Mesenchymal stem cell (in vitro differentiated cells and primary cell): ENCODE measurements around the gene GALNT7.
"Not testable (repeated sequence)": the region's sequence is repeated elsewhere in the genome, so short reads cannot be mapped to it uniquely, and the experiment has no call there.

Experiments
- DNase-seq: peaks from one replicate; pipeline ENCODE4 v3.0.0-alpha.2; 2013
- H2AFZ ChIP-seq: one replicate; pipeline ENCODE4 v1.6.1; 2013; ENCODE audit warnings: low read depth, mild to moderate bottlenecking, control low read depth, inconsistent platforms, low read length, moderate library complexity
- H2AK5ac ChIP-seq: 2 replicates; pipeline ENCODE4 v1.6.1; 2013; ENCODE audit warnings: low read length, moderate library complexity, mild to moderate bottlenecking, inconsistent platforms; ENCODE audit not compliant: severe bottlenecking
- H2BK120ac ChIP-seq: one replicate; pipeline ENCODE4 v1.6.1; 2013; ENCODE audit warnings: low read depth, mild to moderate bottlenecking, inconsistent platforms, low read length, moderate library complexity
- H2BK12ac ChIP-seq, 2 experiments: one replicate each; pipeline ENCODE4 v1.6.1; 2013; ENCODE audit warnings: inconsistent platforms in 2 of 2, low read length in 2 of 2, mild to moderate bottlenecking in 2 of 2, moderate library complexity in 2 of 2, control low read depth in 1 of 2
- H2BK15ac ChIP-seq: one replicate; pipeline ENCODE4 v1.6.1; 2013; ENCODE audit warnings: mild to moderate bottlenecking, low read depth, inconsistent platforms; ENCODE audit not compliant: poor library complexity, severe bottlenecking
- H2BK5ac ChIP-seq: 2 replicates; pipeline ENCODE4 v1.6.1; 2013; ENCODE audit warnings: low read depth, mild to moderate bottlenecking, low read length, control low read depth, inconsistent platforms; ENCODE audit not compliant: poor library complexity, severe bottlenecking
- H3K14ac ChIP-seq, 2 experiments: one replicate each; pipeline ENCODE4 v1.6.1; 2013; ENCODE audit warnings: inconsistent platforms in 2 of 2, low read length in 2 of 2, control low read depth in 1 of 2, mild to moderate bottlenecking in 1 of 2, moderate library complexity in 1 of 2
- H3K18ac ChIP-seq, 2 experiments: one replicate each; pipeline ENCODE4 v1.6.1; 2013; ENCODE audit warnings: inconsistent platforms in 2 of 2, low read length in 2 of 2, control low read depth in 1 of 2, low read depth in 1 of 2, mild to moderate bottlenecking in 1 of 2
- H3K23ac ChIP-seq, 2 experiments: one replicate each; pipeline ENCODE4 v1.6.1; 2013; ENCODE audit warnings: inconsistent platforms in 2 of 2, low read length in 2 of 2, mild to moderate bottlenecking in 2 of 2, moderate library complexity in 2 of 2, control low read depth in 1 of 2
- H3K27ac ChIP-seq: 2 replicates; pipeline ENCODE4 v1.5.1; 2013; ENCODE audit warnings: mild to moderate bottlenecking, moderate library complexity, low read length, control low read depth, inconsistent platforms; ENCODE audit not compliant: poor library complexity, severe bottlenecking
- H3K27me3 ChIP-seq, 2 experiments: 2 replicates each; pipeline versions ENCODE4 v1.6.1 to v1.7.0; 2013; ENCODE audit warnings: low read length in 2 of 2, mild to moderate bottlenecking in 2 of 2, moderate library complexity in 2 of 2, control low read depth in 1 of 2, inconsistent platforms in 1 of 2; ENCODE audit not compliant: control insufficient read depth in 1 of 2, insufficient read depth in 1 of 2
- H3K36me3 ChIP-seq, 2 experiments: 2 replicates each; pipeline versions ENCODE4 v1.6.1 to v1.7.0; 2013; ENCODE audit warnings: low read length in 2 of 2, control low read depth in 1 of 2, inconsistent platforms in 1 of 2, low read depth in 1 of 2, mild to moderate bottlenecking in 1 of 2; ENCODE audit not compliant: insufficient read depth in 2 of 2, control insufficient read depth in 1 of 2
- H3K4ac ChIP-seq, 2 experiments: one replicate each; pipeline ENCODE4 v1.6.1; 2013; ENCODE audit warnings: inconsistent platforms in 2 of 2, low read length in 2 of 2, mild to moderate bottlenecking in 2 of 2, moderate library complexity in 2 of 2, control low read depth in 1 of 2, low read depth in 1 of 2
- H3K4me1 ChIP-seq: 2 replicates; pipeline ENCODE4 v1.6.1; 2013; ENCODE audit warnings: low read depth, low read length, control low read depth; ENCODE audit not compliant: control insufficient read depth, insufficient read depth
- H3K4me2 ChIP-seq: 2 replicates; pipeline ENCODE4 v1.6.1; 2013; ENCODE audit warnings: low read length, mild to moderate bottlenecking, inconsistent platforms; ENCODE audit not compliant: poor library complexity, severe bottlenecking
- H3K4me3 ChIP-seq, 2 experiments: 2 replicates each; pipeline versions ENCODE4 v1.5.1 to v1.7.0; 2013; ENCODE audit warnings: low read length in 2 of 2, mild to moderate bottlenecking in 2 of 2, control low read depth in 1 of 2, low read depth in 1 of 2; ENCODE audit not compliant: insufficient read depth in 1 of 2
- H3K79me1 ChIP-seq: replicated peaks from 2 replicates; pipeline ENCODE4 v1.6.1; 2013; ENCODE audit warnings: mild to moderate bottlenecking, control low read depth, low read length, inconsistent platforms; ENCODE audit not compliant: poor library complexity, severe bottlenecking
- H3K9ac ChIP-seq: 2 replicates; pipeline ENCODE4 v1.7.0; 2013; ENCODE audit warnings: mild to moderate bottlenecking, low read length, moderate library complexity
- H3K9me3 ChIP-seq: 2 replicates; pipeline ENCODE4 v1.7.0; 2013; ENCODE audit warnings: mild to moderate bottlenecking, low read length; ENCODE audit not compliant: control insufficient read depth
- H4K8ac ChIP-seq: one replicate; pipeline ENCODE4 v1.6.1; 2013; ENCODE audit warnings: inconsistent platforms, mild to moderate bottlenecking, low read length, moderate library complexity
- H4K91ac ChIP-seq: one replicate; pipeline ENCODE4 v1.6.1; 2013; ENCODE audit warnings: mild to moderate bottlenecking, low read length, inconsistent platforms
- WGBS: methylation state at CpG from one replicate; pipeline ENCODE4 v1.1.7; 2013; ENCODE audit warnings: mixed read lengths; 5-methylcytosine and 5-hydroxymethylcytosine counted together

Gene GALNT7

GRCh38 chr4:173183659-173184247 lies 15.1 kb downstream of the GALNT7 start:
- H2AK5ac ChIP-seq, H3K23ac ChIP-seq, H3K14ac ChIP-seq, H4K8ac ChIP-seq, H2AFZ ChIP-seq, H3K4ac ChIP-seq, H3K9me3 ChIP-seq, H3K27ac ChIP-seq, DNase-seq, H3K4me2 ChIP-seq, H3K4me3 ChIP-seq, H3K9ac ChIP-seq, H3K36me3 ChIP-seq, H2BK12ac ChIP-seq, H3K4me1 ChIP-seq, H4K91ac ChIP-seq, H2BK15ac ChIP-seq, H3K27me3 ChIP-seq, H3K18ac ChIP-seq, H3K79me1 ChIP-seq, H2BK120ac ChIP-seq, H2BK5ac ChIP-seq: not testable (repeated sequence)
- WGBS = 98% methylated on average over 42 of the region's 50 CpGs

GRCh38 chr4:173185847-173186510 lies 17.4 kb downstream of the GALNT7 start:
- Histone ChIP-seq H2BK5ac (no peak overlapping the region), H3K9me3 (no peaks in the 10 kb centered on the region), H3K9ac (no peak overlapping the region), H3K4me1 (peaks cover 9% of the 10 kb centered on the region), H3K14ac (no peak overlapping the region), H3K4me3 (no peak overlapping the region), H3K36me3 (peaks cover 0 to 9% of the 10 kb centered on the region in 2 experiments), H3K27me3 (no peaks in the 10 kb centered on the region), H2BK15ac (no peak overlapping the region), H2AFZ (no peak overlapping the region), H3K23ac (no peak overlapping the region), H3K18ac (no peak overlapping the region), H4K91ac (no peak overlapping the region), H3K4me2 (no peak overlapping the region), H3K27ac (no peak overlapping the region), H2BK120ac (no peak overlapping the region), H4K8ac (no peak overlapping the region), H3K4ac (no peak overlapping the region), H2BK12ac (no peak overlapping the region), H2AK5ac (no peak overlapping the region), H3K79me1 (no peaks in the 10 kb centered on the region)
- no peak for DNase-seq
- WGBS = no CpG with 5 or more reads among the region's 5 CpGs

- Histone ChIP-seq H3K36me3 (peaks cover 0 to 9% of the 10 kb centered on the region in 2 experiments), H3K9me3 (no peaks in the 10 kb centered on the region), H2BK15ac (no peak overlapping the region), H2AFZ (no peak overlapping the region), H3K4me1 (peaks cover 8% of the 10 kb centered on the region), H3K9ac (no peak overlapping the region), H4K91ac (no peak overlapping the region), H3K4me2 (no peak overlapping the region), H3K27me3 (no peaks in the 10 kb centered on the region), H2AK5ac (no peak overlapping the region), H3K4me3 (no peak overlapping the region), H3K79me1 (no peaks in the 10 kb centered on the region), H2BK120ac (no peak overlapping the region), H3K4ac (no peak overlapping the region), H2BK12ac (no peak overlapping the region), H4K8ac (no peak overlapping the region), H3K27ac (peak overlapping the region; percentile 6), H3K23ac (no peak overlapping the region), H2BK5ac (no peak overlapping the region), H3K18ac (no peak overlapping the region), H3K14ac (no peak overlapping the region)
- WGBS = no CpG with 5 or more reads among the region's 1 CpG
- no peak for DNase-seq
Observed at GRCh38 chr4:173187732-173188131, 19.1 kb downstream of the GALNT7 start.

GRCh38 chr4:173188648-173189047 lies 20.0 kb downstream of the GALNT7 start:
- Histone ChIP-seq H2BK5ac (no peak overlapping the region), H3K18ac (no peak overlapping the region), H3K4me2 (no peak overlapping the region), H3K27ac (peak overlapping the region; percentile 15), H4K8ac (no peak overlapping the region), H3K4me1 (peaks cover 8% of the 10 kb centered on the region), H3K27me3 (no peaks in the 10 kb centered on the region), H3K79me1 (no peaks in the 10 kb centered on the region), H3K9me3 (no peaks in the 10 kb centered on the region), H2BK120ac (no peak overlapping the region), H2AK5ac (peak overlapping the region; percentile 29), H3K36me3 (peaks cover 0 to 7% of the 10 kb centered on the region in 2 experiments), H4K91ac (no peak overlapping the region), H3K4me3 (no peak overlapping the region), H2BK15ac (no peak overlapping the region), H2AFZ (no peak overlapping the region), H3K23ac (no peak overlapping the region), H3K9ac (no peak overlapping the region), H3K14ac (no peak overlapping the region), H3K4ac (peak overlapping the region in 1 of 2 experiments; percentile 37), H2BK12ac (no peak overlapping the region)
- WGBS = 73% methylated on average over 6 of the region's 7 CpGs
- DNase-seq = no peak
